ENCODE data around the gene HOXB8.

Gene HOXB8

DNA sequence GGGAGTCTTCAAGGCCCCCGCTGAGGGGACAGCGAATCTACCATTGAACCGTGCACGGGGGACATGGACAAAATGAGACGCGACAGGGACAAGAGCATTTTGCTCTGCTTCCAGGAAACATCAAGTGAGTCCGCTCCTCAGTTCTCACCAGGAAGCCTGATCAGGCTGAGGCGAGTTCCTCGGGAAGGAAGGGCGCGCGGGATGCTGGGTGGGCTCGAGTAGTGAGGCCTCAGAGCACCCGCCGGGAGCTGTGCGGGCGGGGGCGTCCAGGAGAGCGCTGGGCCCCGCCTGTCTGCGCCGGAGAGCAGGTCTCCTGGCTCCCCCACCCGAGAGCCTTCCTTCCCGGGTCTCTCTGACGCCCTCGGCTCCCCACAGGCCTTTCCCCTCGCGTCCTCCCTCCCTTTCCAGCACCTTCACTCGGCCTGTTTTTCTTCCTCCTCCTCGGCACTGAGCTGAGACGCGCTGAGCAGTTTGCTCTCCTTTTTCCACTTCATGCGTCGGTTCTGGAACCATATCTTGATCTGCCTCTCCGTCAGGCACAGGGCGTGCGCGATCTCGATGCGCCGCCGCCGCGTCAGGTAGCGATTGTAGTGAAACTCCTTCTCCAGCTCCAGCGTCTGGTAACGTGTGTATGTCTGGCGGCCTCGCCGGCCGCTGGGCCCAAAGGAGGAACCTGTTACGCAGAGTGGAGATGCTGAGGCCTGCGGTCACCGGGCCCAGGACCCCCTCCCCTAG is 18.9 kb downstream of the HOXB8 start:
- DNase-seq (ENCODE audit: low spot score): no peak

GRCh38 chr17:48595278-48595999 is 19.7 kb downstream of the HOXB8 start:
- no peak for DNase-seq (ENCODE audit: low spot score)

DNA sequence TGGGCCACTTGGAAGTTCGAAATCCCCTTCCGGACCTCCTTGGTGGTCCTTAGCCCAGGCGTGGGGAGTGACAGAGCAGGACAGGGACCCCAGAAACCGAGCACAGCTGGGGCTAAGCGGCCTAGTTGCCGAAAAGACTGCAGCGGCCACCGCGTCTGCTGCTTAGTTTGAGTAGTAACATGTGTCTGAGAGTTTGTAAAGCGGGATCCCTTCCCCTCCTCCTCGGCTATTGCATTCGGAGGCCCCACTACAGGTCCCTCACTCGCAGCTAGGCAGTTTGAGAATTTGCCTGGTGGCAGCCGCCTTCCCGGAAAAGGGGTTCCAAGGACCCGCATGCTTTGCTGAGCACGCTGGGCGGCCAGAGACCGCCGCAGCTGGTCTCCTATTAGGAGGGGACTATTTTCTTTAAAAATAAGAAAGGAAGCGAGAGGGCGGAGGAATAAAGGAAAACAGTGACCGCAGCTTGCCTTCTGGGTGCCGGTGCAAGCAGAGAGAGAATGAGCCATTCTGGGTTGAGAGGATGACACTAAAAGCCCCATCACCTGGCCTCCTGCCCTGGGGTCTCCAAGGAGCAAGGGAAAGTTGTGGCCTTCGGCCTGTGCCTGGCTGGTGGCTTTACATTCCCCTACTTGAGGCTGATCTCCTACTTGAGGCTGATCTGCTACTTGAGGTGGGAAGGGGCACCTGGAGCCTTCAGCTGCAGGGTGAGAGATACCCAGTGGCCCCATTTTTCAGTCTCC is 20.4 kb downstream of the HOXB8 start:
- no peak for DNase-seq (ENCODE audit: low spot score)

- no peak for DNase-seq (ENCODE audit: low spot score)
These were observed 21.1 kb downstream of the HOXB8 start for GRCh38 chr17:48593840-48594537.

DNA sequence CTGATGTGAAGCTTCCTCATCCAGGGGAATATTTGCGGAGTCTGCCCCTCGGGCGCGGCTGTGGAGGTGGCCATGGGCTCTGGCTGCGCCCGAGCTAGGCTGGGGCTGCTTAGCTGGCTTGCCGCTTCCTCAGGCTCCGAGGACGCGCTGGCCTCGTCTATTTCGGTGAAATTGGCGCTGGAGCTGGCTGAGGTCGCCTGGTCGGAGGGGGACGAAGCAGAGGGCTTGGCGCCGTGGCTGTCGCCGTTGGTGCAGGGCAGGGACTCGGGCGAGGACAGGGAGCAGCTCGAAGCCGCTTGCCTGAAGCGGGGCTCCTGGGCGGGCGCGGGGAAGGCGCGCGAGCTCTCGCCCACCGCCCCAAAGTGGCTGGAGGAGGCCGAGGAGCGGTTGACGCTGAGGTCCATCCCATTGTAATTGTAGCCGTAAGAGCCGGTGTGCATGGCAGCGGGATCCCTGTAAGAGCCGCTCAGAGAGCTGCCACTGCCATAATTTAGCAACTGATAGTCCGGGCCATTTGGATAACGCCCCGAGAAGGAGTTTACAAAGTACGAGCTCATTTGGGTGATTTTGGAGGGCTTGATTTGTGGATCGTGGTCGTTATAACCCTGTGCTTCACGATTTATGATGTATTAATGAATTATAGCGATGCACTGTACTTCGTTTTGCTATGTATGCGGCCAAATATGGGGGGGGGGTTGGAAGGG is 21.8 kb downstream of the HOXB8 start, which contains the start of gene HOXB5:
Gene HOXB5, minus strand, starts transcription at position 654 of the 704 bp plus-strand sequence. Its CDS starts 97 bp downstream, at position 557.
- no peak for DNase-seq (ENCODE audit: low spot score)

- DNase-seq (ENCODE audit: low spot score): no peak
These were observed 22.5 kb downstream of the HOXB8 start for GRCh38 chr17:48592577-48592976.

DNA sequence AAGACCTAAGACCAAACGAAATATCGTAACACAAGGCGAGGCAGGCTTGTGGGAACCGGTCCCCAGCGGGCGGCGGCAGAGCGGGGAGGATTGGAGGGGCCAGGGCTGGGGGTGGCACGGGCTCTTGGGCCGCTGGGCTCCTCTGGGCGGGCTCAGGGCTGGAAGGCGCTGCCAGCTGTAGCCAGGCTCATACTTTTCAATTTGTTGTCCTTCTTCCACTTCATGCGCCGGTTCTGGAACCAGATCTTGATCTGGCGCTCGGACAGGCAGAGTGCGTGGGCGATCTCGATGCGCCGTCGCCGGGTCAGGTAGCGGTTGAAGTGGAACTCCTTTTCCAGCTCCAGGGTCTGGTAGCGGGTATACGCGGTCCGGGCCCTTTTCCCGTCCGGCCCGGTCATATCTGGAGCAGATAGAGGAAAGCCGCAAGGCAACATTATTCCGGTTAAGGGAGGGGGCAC is 23.0 kb downstream of the HOXB8 start:
- DNase-seq (ENCODE audit: low spot score): no peak

DNA sequence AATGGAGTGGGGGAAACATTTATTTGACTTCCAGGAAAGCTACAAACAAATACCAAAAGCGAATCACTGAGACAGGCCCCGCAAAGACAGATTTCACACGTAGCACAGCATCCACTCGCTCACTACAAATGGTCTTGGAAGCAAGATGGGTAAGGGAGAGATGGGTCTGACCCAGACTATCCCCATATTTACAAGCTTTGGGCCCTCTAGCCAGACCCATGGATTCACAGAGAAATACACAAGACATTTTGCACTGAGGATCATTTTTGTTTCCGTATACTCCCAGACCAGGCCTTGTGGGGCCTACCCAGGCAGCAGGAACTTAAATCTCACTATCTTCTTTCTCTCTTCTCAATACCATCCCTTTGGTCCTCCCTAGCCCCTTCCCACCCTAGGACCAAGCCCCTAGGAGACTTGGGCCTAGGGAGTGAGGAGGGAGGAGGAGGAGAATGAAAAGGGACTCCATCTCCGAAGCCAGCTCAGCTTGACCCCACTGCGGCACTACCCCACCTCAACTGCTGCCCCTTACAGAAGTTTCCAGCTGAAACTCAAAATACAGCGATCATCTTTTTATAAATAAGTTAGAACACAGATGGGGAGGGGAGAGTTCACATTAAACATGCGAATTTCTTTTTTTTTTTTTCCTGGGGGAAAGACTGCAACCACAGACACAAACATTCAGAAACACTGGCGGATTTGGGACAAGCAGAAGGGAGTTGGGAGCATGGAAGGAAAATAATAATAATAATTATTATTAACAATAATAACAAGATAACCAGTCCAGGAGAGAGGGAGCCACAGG is 23.6 kb downstream of the HOXB8 start:
- no peak for DNase-seq (ENCODE audit: low spot score)

DNA sequence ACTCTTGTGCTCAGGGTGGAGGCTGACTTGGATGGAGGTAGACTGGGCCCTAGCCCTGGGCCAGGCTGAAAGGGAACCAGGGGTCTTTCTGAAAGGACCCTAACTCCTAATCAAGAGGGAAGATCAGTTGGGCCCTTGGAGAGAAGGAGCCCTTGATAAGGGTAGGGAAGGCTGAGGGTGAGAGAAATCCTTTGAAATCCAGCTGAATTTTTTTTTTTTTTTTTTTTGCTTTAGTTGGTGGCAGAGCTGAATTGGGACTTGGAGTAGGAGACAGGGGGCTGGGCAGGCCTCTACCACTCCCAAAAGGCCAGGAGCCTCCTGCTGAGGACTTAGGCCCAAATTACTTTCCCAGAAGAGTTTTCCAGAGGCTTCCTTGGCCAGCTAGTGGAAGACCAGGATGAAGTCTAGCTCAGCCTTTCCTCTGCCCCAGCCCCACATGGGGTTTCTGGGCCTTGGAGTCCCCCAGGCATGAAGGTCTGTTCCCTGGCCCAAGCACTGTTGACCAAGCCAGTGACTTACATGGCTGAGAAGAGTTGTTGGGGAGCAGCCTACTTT is 24.4 kb downstream of the HOXB8 start:
- no peak for DNase-seq (ENCODE audit: low spot score)

GRCh38 chr17:48589831-48590606 is 25.1 kb downstream of the HOXB8 start, which contains the start of gene HOXB3:
Gene HOXB3, minus strand, starts transcription at chr17:48590241. Its CDS starts 37,767 bp downstream, at chr17:48552474.
- DNase-seq (ENCODE audit: low spot score): no peak

DNA sequence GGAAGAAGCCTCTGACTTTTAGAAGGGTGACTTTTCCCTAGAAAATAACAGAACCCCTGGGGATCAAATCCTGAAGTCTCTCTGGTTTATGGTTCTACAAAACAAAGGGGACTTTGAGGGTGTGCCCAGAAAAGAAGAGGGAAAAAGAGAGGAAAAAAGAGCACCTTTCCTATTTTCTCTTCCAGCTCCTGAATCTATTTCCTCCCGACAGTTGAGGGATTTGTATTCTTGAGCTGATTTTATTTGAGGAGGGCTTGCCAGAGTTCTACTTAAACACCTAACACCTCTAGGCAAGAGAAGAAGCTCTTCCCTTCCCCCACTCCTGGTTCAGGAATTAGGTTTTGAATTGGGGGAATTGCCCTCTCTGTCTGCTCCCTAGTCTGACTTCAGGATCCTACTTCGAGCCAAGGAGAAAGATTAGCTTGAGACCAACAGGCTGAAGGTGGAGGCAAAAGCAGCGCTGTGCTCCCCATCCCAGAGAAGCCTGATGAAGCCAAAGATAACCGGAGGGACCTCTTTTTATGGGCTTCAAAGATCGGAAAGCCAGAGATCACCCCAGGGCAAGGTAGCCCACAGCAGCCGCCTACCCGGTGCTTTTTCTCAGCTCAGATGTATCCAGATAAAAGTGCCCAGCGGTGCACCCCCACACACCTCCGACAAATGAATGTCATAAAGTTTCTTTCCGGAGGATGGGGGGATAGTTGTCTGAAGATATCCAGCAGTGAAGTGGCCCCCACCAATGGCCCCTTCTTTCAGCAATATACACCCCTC is 25.8 kb downstream of the HOXB8 start:
- DNase-seq (ENCODE audit: low spot score): no peak

DNA sequence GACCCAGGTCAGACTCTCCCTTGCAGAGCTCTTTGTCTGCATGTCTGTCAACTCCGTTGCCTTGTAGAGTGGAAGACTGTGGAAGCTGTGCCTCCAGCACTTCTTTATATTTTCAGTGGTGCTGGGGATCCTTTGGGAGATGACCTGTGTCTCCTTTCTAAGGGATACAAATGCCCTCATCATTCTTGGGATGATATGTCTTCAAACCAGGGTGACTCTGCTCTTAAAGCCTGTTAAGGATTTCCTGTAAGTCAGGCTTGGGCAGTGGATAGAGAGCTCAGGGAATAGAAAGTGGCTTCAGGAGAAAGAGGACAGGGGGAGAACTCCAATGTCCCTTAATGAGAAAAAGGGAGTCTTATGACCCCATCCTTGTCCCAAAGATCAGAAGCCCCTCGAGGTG is 26.6 kb downstream of the HOXB8 start:
- DNase-seq (ENCODE audit: low spot score): no peak

DNA sequence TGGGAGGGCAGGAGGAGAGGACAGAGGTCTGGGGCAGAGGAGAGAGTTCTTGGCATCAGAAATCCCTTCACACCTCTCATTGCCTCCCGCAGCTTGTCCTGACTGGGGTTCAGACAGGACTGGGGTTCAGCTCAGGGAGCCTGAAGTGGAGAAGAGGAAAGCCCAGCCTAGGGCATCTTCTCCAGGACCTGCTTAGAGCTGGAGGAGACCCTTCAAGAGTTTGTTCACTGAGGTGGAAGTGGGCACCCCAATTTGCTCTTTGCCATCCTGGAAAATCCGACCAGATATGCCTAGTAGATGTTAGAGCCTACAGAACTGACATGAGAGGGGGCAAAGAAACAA is 27.0 kb downstream of the HOXB8 start:
- DNase-seq (ENCODE audit: low spot score): no peak

DNA sequence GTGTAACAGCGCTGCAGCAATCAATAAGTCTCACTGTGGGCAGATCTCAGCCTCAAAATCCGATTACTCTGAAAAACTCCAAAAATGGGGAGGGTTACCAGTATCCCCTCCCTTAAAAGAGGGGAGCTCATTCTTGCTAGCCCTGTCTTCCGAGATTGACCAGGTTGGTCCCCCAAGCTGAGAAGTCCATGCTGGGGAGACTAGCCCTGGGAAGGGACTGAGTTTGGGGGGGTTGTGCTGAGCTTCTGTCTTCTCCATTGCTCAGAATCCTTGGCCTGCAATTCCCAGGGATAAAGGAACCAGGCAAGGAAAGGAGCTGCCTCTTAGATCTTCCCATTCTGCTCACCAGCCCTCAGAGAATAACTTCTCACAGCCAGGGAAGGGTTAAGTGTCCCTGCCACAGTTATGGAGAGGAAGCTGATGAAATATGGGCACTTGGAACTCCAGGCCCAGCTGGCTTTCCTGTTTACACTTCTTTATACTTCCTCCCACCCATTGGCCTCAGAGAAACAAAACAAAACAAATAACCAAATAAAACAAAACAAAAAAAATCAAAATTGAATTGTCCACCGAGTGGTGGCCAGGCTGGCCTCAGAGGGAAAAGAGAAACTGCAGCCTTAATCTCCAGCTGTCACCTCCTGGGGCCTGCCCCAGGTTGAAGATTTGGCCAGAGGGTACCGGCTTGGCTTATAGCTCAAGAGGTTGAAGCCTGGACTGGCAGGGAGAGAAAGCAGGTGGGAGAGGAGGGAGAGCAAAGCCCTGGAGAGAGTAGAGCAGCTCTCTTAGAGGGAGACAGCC is 27.6 kb downstream of the HOXB8 start:
- no peak for DNase-seq (ENCODE audit: low spot score)

- DNase-seq (ENCODE audit: low spot score): no peak
These were observed 28.5 kb downstream of the HOXB8 start for GRCh38 chr17:48586355-48587258.

DNA sequence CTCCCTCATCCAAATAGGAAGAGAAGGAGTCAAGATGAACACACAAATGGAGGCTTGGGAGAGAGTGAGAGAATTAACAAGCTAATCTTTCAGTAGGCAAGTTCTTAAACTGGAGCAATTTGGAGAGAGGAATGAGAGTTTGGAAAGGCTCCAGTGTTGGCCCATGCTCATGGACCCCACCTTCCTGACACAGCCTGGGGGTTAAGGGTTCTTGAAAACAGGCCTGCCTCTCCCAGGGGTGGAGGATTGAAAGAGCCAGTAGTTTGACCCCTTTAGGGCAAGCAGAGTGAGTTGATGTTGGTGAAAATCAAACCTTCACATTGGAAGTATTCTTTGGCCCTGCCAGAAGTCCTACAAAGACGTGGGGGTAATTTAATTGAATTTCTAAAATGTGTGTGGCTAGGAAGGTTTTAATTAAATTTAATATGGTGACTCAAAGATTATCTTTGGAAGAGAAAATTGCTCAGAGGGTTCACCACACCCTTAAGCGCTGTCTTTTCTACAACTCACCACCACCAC is 30.8 kb downstream of the HOXB8 start:
- no peak for DNase-seq (ENCODE audit: low spot score)
